WERI-Rb-1 (cell line): ENCODE measurements around the gene CHST15.

ENCODE experiments used
- DNase-seq: peaks from one replicate; pipeline ENCODE4 v3.0.0-alpha.2; 2020
- H3K27ac ChIP-seq: fragments of 250-450 bp; sonication (Bioruptor Pico); 2 replicates; pipeline ENCODE4 v1.5.1; 2020; ENCODE audit warnings: mild to moderate bottlenecking, moderate library complexity
- H3K27me3 ChIP-seq: fragments of 250-450 bp; sonication (Bioruptor Pico); 2 replicates; pipeline ENCODE4 v1.5.1; 2021; ENCODE audit warnings: mild to moderate bottlenecking, low read depth, moderate library complexity; ENCODE audit not compliant: insufficient read depth, severe bottlenecking
- H3K36me3 ChIP-seq: fragments of 250-450 bp; sonication (Bioruptor Pico); 2 replicates; pipeline ENCODE4 v1.5.1; 2020; ENCODE audit warnings: mild to moderate bottlenecking, moderate library complexity
- H3K4me3 ChIP-seq: 2 replicates; pipeline ENCODE4 v1.5.1; 2011; ENCODE audit warnings: low read depth, mild to moderate bottlenecking, control low read depth, low read length
- H3K9me3 ChIP-seq: fragments of 250-450 bp; sonication (Bioruptor Pico); 2 replicates; pipeline ENCODE4 v1.5.1; 2021; ENCODE audit warnings: mild to moderate bottlenecking, moderate library complexity; ENCODE audit not compliant: severe bottlenecking
- TF ChIP-seq, protein P1 (sequence below): IDR thresholded peaks from 2 replicates; pipeline ENCODE4 v1.5.1; 2011; ENCODE audit warnings: low read depth, mild to moderate bottlenecking, control low read depth, inconsistent platforms, low read length

CHST15 gene, protein sequence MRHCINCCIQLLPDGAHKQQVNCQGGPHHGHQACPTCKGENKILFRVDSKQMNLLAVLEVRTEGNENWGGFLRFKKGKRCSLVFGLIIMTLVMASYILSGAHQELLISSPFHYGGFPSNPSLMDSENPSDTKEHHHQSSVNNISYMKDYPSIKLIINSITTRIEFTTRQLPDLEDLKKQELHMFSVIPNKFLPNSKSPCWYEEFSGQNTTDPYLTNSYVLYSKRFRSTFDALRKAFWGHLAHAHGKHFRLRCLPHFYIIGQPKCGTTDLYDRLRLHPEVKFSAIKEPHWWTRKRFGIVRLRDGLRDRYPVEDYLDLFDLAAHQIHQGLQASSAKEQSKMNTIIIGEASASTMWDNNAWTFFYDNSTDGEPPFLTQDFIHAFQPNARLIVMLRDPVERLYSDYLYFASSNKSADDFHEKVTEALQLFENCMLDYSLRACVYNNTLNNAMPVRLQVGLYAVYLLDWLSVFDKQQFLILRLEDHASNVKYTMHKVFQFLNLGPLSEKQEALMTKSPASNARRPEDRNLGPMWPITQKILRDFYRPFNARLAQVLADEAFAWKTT

DNA sequence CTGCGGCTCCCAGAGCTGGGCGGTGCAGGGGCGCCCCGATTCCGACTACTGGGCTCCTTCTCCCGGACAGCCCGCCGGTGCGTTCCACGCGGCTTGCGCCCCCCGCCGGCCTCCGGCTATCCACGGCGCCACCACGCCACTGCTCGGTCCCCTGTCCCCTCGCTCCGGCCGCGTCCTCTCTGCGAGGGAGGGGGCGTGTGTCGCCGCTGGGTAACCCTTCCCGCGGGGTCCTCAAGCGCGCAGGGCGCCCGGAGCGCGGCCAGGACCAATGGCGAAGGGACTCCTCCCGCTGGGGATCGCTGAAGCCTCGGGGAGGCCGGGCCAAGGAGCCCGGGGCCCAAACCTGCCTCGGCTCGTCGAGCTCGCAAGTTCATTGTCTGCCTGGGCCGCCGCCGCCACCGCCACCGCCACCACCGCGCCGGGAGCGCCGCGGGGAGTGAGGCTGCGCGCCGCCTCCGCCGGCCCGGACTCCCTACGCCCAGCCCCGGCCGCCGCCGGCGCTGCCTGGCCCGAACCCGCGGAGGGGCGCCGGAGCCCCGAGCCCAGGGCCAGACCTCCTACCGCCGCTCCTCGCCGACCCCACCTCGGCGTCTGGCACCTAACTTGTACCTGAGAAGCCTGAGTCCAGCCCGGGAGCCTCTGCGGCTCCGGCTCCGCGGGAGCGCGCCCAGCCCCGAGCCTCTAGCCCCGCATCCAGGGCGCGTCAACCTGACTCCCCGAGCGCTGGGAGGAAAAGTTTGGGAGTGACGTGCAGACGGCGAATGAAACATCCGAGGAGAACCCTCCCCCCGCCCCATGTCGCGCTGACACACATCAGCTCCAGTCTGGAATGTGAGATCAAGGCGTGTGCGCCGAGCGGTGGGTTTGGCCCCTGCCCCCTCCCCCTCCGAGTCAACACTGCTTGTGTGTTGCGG is at the start of gene CHST15:
Gene CHST15 (minus strand): TSS at position 739 of the 914 bp plus-strand sequence. CDS start 47,386 bp downstream, outside the sequence.
- DNase-seq, result peak; percentile 42

DNA sequence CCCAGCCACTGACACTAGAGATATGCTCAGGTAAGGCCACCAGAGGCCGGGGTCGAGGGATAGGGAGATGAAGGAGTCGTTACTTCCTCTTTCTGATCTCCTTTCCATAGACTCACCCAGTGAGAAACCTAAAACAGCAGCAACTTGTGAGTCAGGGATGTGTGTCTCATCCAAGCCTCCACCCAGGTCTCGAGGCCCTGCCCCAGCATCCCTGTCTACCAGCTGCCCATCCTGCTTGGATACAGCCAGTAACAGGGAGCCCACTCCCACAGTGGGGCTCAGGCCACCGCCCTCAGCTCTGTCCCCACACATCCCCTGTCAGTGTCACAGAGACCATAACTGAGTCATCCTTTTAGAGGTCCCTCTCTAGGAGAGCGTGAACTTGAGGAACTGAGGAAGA is 49.6 kb upstream of the CHST15 start:
- TF ChIP-seq, protein P1, sequence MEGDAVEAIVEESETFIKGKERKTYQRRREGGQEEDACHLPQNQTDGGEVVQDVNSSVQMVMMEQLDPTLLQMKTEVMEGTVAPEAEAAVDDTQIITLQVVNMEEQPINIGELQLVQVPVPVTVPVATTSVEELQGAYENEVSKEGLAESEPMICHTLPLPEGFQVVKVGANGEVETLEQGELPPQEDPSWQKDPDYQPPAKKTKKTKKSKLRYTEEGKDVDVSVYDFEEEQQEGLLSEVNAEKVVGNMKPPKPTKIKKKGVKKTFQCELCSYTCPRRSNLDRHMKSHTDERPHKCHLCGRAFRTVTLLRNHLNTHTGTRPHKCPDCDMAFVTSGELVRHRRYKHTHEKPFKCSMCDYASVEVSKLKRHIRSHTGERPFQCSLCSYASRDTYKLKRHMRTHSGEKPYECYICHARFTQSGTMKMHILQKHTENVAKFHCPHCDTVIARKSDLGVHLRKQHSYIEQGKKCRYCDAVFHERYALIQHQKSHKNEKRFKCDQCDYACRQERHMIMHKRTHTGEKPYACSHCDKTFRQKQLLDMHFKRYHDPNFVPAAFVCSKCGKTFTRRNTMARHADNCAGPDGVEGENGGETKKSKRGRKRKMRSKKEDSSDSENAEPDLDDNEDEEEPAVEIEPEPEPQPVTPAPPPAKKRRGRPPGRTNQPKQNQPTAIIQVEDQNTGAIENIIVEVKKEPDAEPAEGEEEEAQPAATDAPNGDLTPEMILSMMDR, result no peak
- Histone ChIP-seq H3K9me3 (no peaks in the 10 kb centered on the region), H3K4me3 (no peak overlapping the region), H3K27me3 (no peaks in the 10 kb centered on the region), H3K36me3 (no peaks in the 10 kb centered on the region), H3K27ac (no peak overlapping the region)
- no peak for DNase-seq

More for the DNA sequence above, at the start of gene CHST15:
- Histone ChIP-seq H3K4me3 (peak within 1 kb of the TSS; percentile 63), H3K9me3 (peaks cover 6% of the 10 kb centered on the region), H3K27ac (peak within 1 kb of the TSS; percentile 59), H3K27me3 (peaks cover 20% of the 10 kb centered on the region), H3K36me3 (no peaks in the 10 kb centered on the region)
- TF ChIP-seq, protein P1, result peak; percentile 33

DNA sequence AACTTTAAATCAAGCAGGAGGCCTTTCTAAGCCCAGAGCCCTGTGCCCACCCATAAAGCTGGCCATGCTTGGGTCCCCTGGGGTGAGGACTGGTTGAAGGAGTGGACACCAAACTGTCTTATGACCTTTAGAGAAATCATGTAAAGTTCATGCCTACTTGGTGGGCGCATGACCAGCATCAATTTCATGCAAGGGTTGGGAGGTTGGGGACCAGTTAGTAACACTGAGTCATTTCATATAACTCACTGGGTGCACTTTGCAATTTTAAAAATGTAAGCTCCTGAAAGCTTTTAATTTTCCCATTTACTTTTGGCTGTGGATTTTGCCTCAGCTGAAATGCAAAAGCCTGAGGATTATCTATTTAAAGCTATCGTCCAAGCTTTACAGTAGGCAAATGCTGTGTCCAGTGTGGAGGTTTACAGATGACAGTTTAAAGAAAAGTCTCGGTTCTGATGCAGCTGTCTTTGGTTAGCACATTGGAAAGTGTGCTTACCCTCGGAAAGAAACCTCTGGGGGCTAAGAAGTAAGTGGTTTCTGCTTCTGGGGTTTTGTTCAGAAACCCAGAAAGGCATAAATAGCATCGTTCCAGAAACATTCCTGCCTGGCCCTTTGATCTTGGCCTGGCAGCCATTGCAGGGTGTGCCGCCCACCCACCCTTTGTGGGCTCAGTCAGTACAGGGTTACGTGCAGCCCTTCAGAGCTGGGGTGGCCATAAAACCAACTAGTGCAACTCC is 48.8 kb upstream of the CHST15 start:
- Histone ChIP-seq H3K4me3 (no peak overlapping the region), H3K27me3 (no peaks in the 10 kb centered on the region), H3K9me3 (no peaks in the 10 kb centered on the region), H3K27ac (no peak overlapping the region), H3K36me3 (no peaks in the 10 kb centered on the region)
- DNase-seq, result no peak
- TF ChIP-seq, protein P1, result no peak

DNA sequence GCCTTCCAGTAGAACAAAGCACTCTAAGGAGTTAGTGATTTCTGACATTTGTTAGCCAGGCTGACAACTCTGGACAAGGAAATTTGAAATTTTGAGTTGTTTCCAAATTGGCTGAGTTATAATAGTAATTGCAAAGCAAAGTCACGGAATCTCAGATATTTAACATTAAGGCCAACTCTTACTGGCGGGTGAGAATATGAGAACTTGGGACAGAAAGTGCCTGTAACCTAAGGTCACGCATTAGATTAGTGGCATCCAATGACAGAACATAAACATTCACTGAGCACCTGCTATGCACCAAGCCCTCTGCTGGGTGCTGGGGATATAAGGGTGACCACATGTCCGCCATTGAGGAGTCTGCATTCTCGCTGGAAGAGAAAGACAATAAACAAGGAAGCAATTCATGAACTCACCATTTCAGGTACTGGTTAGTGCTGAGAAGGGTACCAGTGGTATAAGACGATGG is 45.5 kb upstream of the CHST15 start:
- Histone ChIP-seq H3K9me3 (peaks cover 4% of the 10 kb centered on the region), H3K27me3 (no peaks in the 10 kb centered on the region), H3K4me3 (no peak overlapping the region), H3K36me3 (no peaks in the 10 kb centered on the region), H3K27ac (no peak overlapping the region)
- no peak for DNase-seq
- TF ChIP-seq, protein P1, result no peak

- Histone ChIP-seq H3K4me3 (no peak overlapping the region), H3K27ac (no peak overlapping the region), H3K27me3 (no peaks in the 10 kb centered on the region), H3K36me3 (no peaks in the 10 kb centered on the region), H3K9me3 (peaks cover 4% of the 10 kb centered on the region)
- DNase-seq, result no peak
- TF ChIP-seq, protein P1, result no peak
Measured at GRCh38 chr10:124138195-124138882, 44.9 kb upstream of the CHST15 start.
